ENCODE data around the gene SELENOO. TPM values are rescaled to one million over a fixed set of nuclear protein-coding genes. Genes with fewer than 3 reads are reported as not detected.

The SELENOO gene
- total RNA-seq, 1 donor from 2014 or later, result 39.0 TPM

DNA sequence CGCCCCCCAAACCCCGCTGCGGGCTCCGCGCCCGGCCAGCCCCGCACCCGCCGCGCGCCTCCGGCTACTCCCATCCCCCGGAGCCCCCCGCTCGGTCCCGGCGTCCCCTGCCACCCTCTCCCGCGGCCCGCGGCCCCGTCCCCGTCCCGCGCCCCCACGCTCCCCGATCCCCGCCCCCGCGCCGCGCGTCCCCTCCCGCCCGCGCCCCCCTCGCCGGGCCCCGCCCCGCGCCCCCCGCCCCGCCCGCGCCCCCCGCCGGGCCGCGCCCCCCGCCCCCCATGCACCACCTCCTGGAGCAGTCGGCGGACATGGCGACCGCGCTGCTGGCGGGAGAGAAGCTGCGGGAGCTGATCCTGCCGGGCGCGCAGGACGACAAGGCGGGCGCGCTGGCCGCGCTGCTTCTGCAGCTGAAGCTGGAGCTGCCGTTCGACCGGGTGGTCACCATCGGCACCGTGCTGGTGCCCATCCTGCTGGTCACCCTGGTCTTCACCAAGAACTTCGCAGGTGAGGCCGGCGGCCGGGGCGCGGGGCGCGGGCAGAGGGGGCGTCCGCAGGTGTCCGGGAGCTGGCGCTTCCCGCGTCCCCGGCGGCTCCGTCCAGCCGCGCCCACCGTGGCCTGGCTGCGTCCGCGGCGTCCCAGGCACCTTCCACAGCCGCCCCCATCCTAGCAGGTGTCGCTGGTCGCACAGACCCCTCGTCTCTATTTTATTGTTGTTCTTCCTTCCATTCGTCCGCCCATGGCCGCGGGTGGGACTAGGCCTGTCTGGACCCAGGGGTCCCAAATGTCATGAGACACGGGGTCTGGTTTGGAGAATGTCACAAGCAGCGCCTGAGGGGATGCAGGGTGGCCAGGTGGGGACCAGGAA is 30.1 kb upstream of the SELENOO start, which contains the start of gene PANX2:
Gene PANX2, plus strand, starts transcription at position 279 of the 866 bp plus-strand sequence. Its CDS starts 0 bp downstream, at position 279.
- peak within 1 kb of the TSS; percentile 64 for H3K4me3 Mint-ChIP-seq
- ChIA-PET CTCF (interaction anchor here (1.1 kb wide), 1 partner anchor 20 kb away, joined by 3 read pairs; no protein-coding TSS in a partner anchor), POLR2A (interaction anchor here (0.7 to 6.6 kb wide), 2 partner anchors 21 to 33 kb away, joined by 3 to 80 read pairs; no protein-coding TSS in a partner anchor)
- TF ChIP-seq, protein P1, sequence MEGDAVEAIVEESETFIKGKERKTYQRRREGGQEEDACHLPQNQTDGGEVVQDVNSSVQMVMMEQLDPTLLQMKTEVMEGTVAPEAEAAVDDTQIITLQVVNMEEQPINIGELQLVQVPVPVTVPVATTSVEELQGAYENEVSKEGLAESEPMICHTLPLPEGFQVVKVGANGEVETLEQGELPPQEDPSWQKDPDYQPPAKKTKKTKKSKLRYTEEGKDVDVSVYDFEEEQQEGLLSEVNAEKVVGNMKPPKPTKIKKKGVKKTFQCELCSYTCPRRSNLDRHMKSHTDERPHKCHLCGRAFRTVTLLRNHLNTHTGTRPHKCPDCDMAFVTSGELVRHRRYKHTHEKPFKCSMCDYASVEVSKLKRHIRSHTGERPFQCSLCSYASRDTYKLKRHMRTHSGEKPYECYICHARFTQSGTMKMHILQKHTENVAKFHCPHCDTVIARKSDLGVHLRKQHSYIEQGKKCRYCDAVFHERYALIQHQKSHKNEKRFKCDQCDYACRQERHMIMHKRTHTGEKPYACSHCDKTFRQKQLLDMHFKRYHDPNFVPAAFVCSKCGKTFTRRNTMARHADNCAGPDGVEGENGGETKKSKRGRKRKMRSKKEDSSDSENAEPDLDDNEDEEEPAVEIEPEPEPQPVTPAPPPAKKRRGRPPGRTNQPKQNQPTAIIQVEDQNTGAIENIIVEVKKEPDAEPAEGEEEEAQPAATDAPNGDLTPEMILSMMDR (IDR thresholded peaks at IDR 0.05), result no peak
- H3K36me3 Mint-ChIP-seq (ENCODE audit: low read depth), result no peaks in the 10 kb centered on the region
- no peak within 1 kb of the TSS for H3K27ac Mint-ChIP-seq
- intact Hi-C loops (cut with micrococcal nuclease), result no loop called here
- ATAC-seq (ENCODE audit: low read depth), result no peak
- no peaks in the 10 kb centered on the region for H3K9me3 Mint-ChIP-seq
- H3K27me3 Mint-ChIP-seq, result peaks cover 23% of the 10 kb centered on the region
- DNase-seq, result no peak
- H3K4me1 Mint-ChIP-seq, result peaks cover 27% of the 10 kb centered on the region

DNA sequence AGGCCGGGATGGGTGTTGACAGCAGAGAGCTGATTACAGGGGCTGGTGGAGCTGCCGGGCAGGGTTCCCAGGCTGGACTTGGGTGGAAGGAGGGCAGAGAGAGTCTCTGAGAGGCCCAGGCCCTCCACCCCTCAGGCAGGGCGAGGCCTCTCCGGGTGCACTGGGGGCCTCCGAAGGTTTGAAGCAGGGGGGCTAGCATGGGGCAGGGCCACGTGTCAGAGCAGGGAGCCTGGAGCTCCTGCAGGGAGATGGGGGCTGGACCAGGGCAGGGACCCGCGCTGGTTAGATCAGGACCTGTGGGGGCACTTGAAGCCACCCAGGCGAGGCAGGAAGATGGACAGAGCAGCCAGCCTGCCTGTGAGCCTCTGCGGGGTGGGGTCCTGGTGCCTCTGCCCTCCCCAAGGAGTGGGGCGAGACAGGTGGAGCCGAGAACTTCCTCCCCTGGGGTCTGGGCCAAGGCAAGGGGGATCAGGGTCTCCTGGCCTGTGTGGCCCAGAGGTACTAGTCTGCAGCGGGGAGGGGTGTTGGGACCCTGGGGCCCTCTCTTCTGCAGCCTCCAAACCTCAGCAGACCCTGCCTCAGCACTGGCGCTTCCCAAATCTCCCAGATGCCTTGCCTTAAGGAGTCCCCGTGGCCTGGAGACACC is 29.4 kb upstream of the SELENOO start:
- H3K4me1 Mint-ChIP-seq, result peaks cover 33% of the 10 kb centered on the region
- no peaks in the 10 kb centered on the region for H3K36me3 Mint-ChIP-seq (ENCODE audit: low read depth)
- no peaks in the 10 kb centered on the region for H3K9me3 Mint-ChIP-seq
- H3K4me3 Mint-ChIP-seq, result peak overlapping the region; percentile 64
- intact Hi-C loops (cut with micrococcal nuclease), result no loop called here
- ATAC-seq (ENCODE audit: low read depth), result no peak
- H3K27me3 Mint-ChIP-seq, result peaks cover 23% of the 10 kb centered on the region
- ChIA-PET POLR2A (interaction anchor here (0.7 to 6.6 kb wide), 2 partner anchors 20 to 32 kb away, joined by 3 to 80 read pairs; no protein-coding TSS in a partner anchor), CTCF (interaction anchor here (1.1 kb wide), 1 partner anchor 19 kb away, joined by 3 read pairs; no protein-coding TSS in a partner anchor)
- no peak overlapping the region for H3K27ac Mint-ChIP-seq
- TF ChIP-seq, protein P1 (IDR thresholded peaks at IDR 0.05), result no peak
- DNase-seq, result no peak

DNA sequence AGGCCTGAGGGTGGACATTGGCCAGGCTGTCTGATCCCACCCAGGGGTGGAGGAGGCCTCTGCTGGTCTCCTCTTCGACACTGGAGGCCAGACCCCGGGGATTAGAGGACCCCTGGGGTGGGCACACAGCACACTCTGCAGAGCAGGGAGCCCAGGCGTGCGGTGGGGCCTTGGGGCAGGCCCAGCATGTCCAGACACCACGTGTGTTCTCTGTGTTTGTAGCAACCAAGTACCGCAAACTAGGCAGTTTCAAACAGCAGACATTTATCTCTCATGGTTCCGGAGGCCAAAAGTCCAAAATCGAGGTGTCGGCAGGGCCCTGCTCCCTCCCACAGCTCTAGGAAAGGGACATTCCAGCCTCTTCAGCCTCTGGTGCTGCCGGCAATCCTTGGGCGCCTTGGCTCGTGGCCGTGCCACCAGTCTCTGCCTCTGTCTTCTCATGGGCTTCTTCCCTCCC is 28.8 kb upstream of the SELENOO start:
- no peak overlapping the region for H3K4me3 Mint-ChIP-seq
- no peak overlapping the region for H3K27ac Mint-ChIP-seq
- peaks cover 36% of the 10 kb centered on the region for H3K4me1 Mint-ChIP-seq
- H3K9me3 Mint-ChIP-seq, result no peaks in the 10 kb centered on the region
- ChIA-PET POLR2A (interaction anchor here (0.7 to 6.6 kb wide), 4 partner anchors 16 to 88 kb away, joined by 3 to 80 read pairs (median 6); no protein-coding TSS in a partner anchor), CTCF (no interaction called here)
- DNase-seq (no peak), ATAC-seq (ENCODE audit: low read depth) (no peak)
- no peaks in the 10 kb centered on the region for H3K36me3 Mint-ChIP-seq (ENCODE audit: low read depth)
- peaks cover 24% of the 10 kb centered on the region for H3K27me3 Mint-ChIP-seq
- TF ChIP-seq, protein P1 (IDR thresholded peaks at IDR 0.05), result no peak
- intact Hi-C loops (cut with micrococcal nuclease), result loop anchor here (2.0 kb wide), 1 partner anchor 29 kb away; the partner anchor contains the start of gene SELENOO

DNA sequence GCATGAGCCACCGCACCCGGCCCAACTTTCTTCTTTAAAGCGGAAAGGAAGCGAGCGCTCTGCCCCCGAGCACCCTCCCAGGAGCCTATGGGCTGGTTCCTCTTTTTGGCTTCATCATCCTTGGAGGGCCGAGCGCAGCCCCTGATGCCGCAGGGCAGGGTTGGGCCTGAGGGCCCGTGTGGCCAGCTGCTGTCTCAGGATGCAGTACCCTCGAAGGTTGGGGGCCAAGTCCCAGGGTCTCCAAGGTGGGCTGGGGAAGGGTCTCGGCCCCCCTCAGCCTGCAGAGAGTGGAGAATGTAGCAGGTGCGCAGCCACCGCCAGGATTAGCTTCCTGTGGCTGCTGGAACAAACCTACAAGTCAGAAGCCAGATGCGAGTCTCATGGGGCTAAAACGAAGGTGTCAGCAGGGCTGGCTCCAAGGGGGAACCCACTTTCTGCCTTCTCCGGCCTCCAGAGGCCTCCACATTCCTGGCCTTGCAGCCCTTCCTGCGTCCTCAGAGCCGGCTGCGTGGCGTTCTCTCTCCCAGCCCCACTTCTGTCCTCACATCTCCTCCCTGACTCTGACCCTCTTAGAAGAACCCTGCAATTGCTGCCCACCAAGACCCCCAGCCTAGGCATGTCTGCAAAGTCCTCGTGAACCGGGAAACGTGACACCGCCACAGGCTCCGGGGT is 27.4 kb upstream of the SELENOO start:
- ChIA-PET CTCF (no interaction called here), POLR2A (interaction anchor here (0.7 to 6.6 kb wide), 6 partner anchors 8 to 454 kb away, joined by 3 to 80 read pairs (median 3); no protein-coding TSS in a partner anchor)
- DNase-seq (no peak), ATAC-seq (ENCODE audit: low read depth) (peak; percentile 78)
- Mint-ChIP-seq H3K36me3 (ENCODE audit: low read depth) (no peaks in the 10 kb centered on the region), H3K27me3 (peaks cover 18% of the 10 kb centered on the region), H3K27ac (peak overlapping the region; percentile 18), H3K4me1 (peaks cover 38% of the 10 kb centered on the region), H3K4me3 (no peak overlapping the region), H3K9me3 (no peaks in the 10 kb centered on the region)
- intact Hi-C loops (cut with micrococcal nuclease), result loop anchor here (1.0 to 2.0 kb wide), 3 partner anchors 12 to 27 kb away; partner anchors contain the start of genes SELENOO and TRABD
- TF ChIP-seq, protein P1 (IDR thresholded peaks at IDR 0.05), result no peak

Measured in activated B cell treated with CpG ODN at 0.5 μM for 24 hours (primary cell).